ENCODE measurements around the gene BPIFB3.

- no peak for TF ChIP-seq CTCF (IDR thresholded peaks at IDR 0.05 in 4 of 5, conservative IDR thresholded peaks at IDR 0.05 in 1 of 5)
- no peak for TF ChIP-seq POLR2A (IDR thresholded peaks at IDR 0.05)
These were observed 28.9 kb upstream of the BPIFB3 start for GRCh38 chr20:33024609-33025317.

Measured in gastrocnemius medialis (tissue), 4 donors.